ENCODE measurements around the gene POPDC2. TPM values are rescaled to one million over a fixed set of nuclear protein-coding genes. Genes with fewer than 3 reads are reported as not detected.

Gene POPDC2
- total and polyA plus RNA-seq, 10 of the 15 experiments (the other 5 are each of a cell fraction or from before 2014, with no cell fraction given) = 1.8 to 12.7 (median 3.5) TPM

GRCh38 chr3:119647843-119648575 is 12.4 kb downstream of the POPDC2 start:
- ChIA-PET CTCF (interaction anchor here (0.6 to 1.7 kb wide), 5 partner anchors 9 to 92 kb away, joined by 3 to 7 read pairs (median 3); no protein-coding TSS in a partner anchor), POLR2A (interaction anchor here (1.2 kb wide), 1 partner anchor 11 kb away, joined by 3 read pairs; no protein-coding TSS in a partner anchor)

More at GRCh38 chr3:119647843-119648575, 12.4 kb downstream of the POPDC2 start:
- H3K79me2 ChIP-seq (ENCODE audit: control insufficient read depth, insufficient read depth, low read length) = no peaks in the 10 kb centered on the region
- intact Hi-C loops (cut with micrococcal nuclease; ENCODE audit: unreplicated experiment) (no loop called here), in situ Hi-C loops (cut with MboI) (no loop called here)
- H3K9ac ChIP-seq (ENCODE audit: control insufficient read depth, insufficient read depth, low read length) = no peak overlapping the region
- no peaks in the 10 kb centered on the region for H4K20me1 ChIP-seq (ENCODE audit: control insufficient read depth, insufficient read depth)
- WGBS (ENCODE audit: insufficient coverage, insufficient replicate concordance, low lambda C conversion rate, missing lambda C conversion rate) = 84% methylated on average over 12 of the region's 12 CpGs
- no peak overlapping the region for H3K4me2 ChIP-seq (ENCODE audit: control insufficient read depth, insufficient read depth)
- DNase-seq (ENCODE audit: low read depth, low spot score) (no peak), FAIRE-seq (no peak), ATAC-seq (no peak)
- SMC1A ChIA-PET (ENCODE audit: uncharacterized antibody, unreplicated experiment) = interaction anchor here (1.0 to 3.3 kb wide), 9 partner anchors 8 to 25 kb away, joined by 3 to 9 read pairs (median 4); partner anchors contain the start of gene POPDC2
- H3K27ac ChIP-seq (ENCODE audit: control insufficient read depth, insufficient read depth) = no peak overlapping the region
- H3K27me3 ChIP-seq (replicated peaks in 1 of 2; ENCODE audit: control insufficient read depth in 2 of 2, insufficient read depth in 2 of 2, low read length in 1 of 2) = no peaks in the 10 kb centered on the region
- H3K4me3 ChIP-seq = no peak overlapping the region
- H2AFZ ChIP-seq (ENCODE audit: control insufficient read depth, low read depth, low read length) = no peak overlapping the region
- TF ChIP-seq E2F4 (IDR thresholded peaks at IDR 0.05; ENCODE audit: low read depth, low read length) = no peak
- no peak for TF ChIP-seq BCLAF1 (IDR thresholded peaks at IDR 0.05)
- no peak for TF ChIP-seq SKIL (IDR thresholded peaks at IDR 0.05; ENCODE audit: low read depth, poor library complexity, severe bottlenecking)
- TF ChIP-seq ASH2L (IDR thresholded peaks at IDR 0.05; ENCODE audit: borderline replicate concordance, low read depth) = no peak
- TF ChIP-seq SUZ12 (IDR thresholded peaks at IDR 0.05; ENCODE audit: unreplicated experiment) = no peak
- TF ChIP-seq BACH1 (IDR thresholded peaks at IDR 0.05; ENCODE audit: borderline replicate concordance) = no peak
- TF ChIP-seq GATAD2B (conservative IDR thresholded peaks at IDR 0.05; ENCODE audit: low read depth) = no peak
- no peak for TF ChIP-seq ESRRA (IDR thresholded peaks at IDR 0.05; ENCODE audit: low read length)
- TF ChIP-seq REST (IDR thresholded peaks at IDR 0.05; ENCODE audit: low read depth, low read length) = no peak
- no peaks in the 10 kb centered on the region; the same call in 1 of the 2 replicates for H3K4me1 ChIP-seq (ENCODE audit: control insufficient read depth, insufficient read depth, low read length)
- BruUV-seq (replicated peaks) = no TSS peak
- peaks cover 0 to 2% of the 10 kb centered on the region in 2 experiments; a peak in 1 of 4 replicates for H3K36me3 ChIP-seq (ENCODE audit: control insufficient read depth in 2 of 2, insufficient read depth in 2 of 2, low read length in 1 of 2)
- H3K9me3 ChIP-seq (replicated peaks; ENCODE audit: control insufficient read depth, insufficient read depth, low read length) = no peaks in the 10 kb centered on the region
- RAD21 ChIA-PET (ENCODE audit: unreplicated experiment) = interaction anchor here (1.0 to 2.1 kb wide), 2 partner anchors 15 to 24 kb away, joined by 3 to 4 read pairs; no protein-coding TSS in a partner anchor
